ENCODE results near the gene MAT2B.

Gene MAT2B

GRCh38 chr5:163506726-163507125 lies 1.3 kb downstream of the MAT2B start:
- no peak for TF ChIP-seq CTCF (IDR thresholded peaks at IDR 0.05; ENCODE audit: control extremely low read depth, extremely low read depth, low read depth, missing control alignments)
- no peak for DNase-seq (ENCODE audit: extremely low spot score)
- ChIA-PET CTCF (interaction anchor here (1.3 to 2.6 kb wide), 3 partner anchors 10 to 45 kb away, joined by 4 to 8 read pairs (median 5); no protein-coding TSS in a partner anchor), POLR2A (no interaction called here)

- DNase-seq (ENCODE audit: extremely low spot score) = no peak
- TF ChIP-seq CTCF (IDR thresholded peaks at IDR 0.05; ENCODE audit: control extremely low read depth, extremely low read depth, low read depth, missing control alignments) = no peak
- ChIA-PET CTCF (interaction anchor here (1.8 to 2.6 kb wide), 3 partner anchors 14 to 34 kb away, joined by 5 to 8 read pairs (median 6); no protein-coding TSS in a partner anchor), POLR2A (no interaction called here)
Measured at GRCh38 chr5:163508753-163509152, 3.3 kb downstream of the MAT2B start.

GRCh38 chr5:163509291-163509951 lies 4.0 kb downstream of the MAT2B start:
- DNase-seq (ENCODE audit: extremely low spot score) = no peak
- TF ChIP-seq CTCF (IDR thresholded peaks at IDR 0.05; ENCODE audit: control extremely low read depth, extremely low read depth, low read depth, missing control alignments) = no peak
- ChIA-PET POLR2A (no interaction called here), CTCF (interaction anchor here (1.2 to 2.1 kb wide), 3 partner anchors 13 to 46 kb away, joined by 3 to 6 read pairs (median 5); no protein-coding TSS in a partner anchor)

- CTCF ChIA-PET = interaction anchor here (1.4 to 2.1 kb wide), 2 partner anchors 9 to 29 kb away, joined by 3 to 10 read pairs; no protein-coding TSS in a partner anchor
- no peak for TF ChIP-seq CTCF (IDR thresholded peaks at IDR 0.05; ENCODE audit: control extremely low read depth, extremely low read depth, low read depth, missing control alignments)
- POLR2A ChIA-PET = no interaction called here
- no peak for DNase-seq (ENCODE audit: extremely low spot score)
Measured at GRCh38 chr5:163512526-163512925, 7.1 kb downstream of the MAT2B start.

DNA sequence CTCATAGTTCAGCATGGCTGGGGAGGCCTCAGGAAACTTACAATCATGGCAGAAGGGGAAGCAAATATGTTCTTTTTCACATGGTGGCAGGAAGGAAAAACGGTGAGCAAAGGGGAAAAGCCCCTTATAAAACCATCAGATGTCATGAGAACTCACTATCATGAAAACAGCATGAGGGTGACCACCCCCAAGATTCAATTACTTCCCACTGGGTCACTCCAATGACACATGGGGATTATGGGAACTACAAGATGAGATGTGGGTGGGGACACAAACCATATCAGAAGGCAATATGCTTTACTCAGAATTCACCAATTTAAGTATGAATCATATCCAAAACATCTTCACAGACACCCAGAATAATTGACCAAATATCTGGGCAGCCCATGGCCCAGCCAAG lies 19.7 kb downstream of the MAT2B start:
- ChIA-PET POLR2A (no interaction called here), CTCF (no interaction called here)
- no peak for DNase-seq (ENCODE audit: extremely low spot score)
- TF ChIP-seq CTCF (IDR thresholded peaks at IDR 0.05; ENCODE audit: control extremely low read depth, extremely low read depth, low read depth, missing control alignments) = no peak

DNA sequence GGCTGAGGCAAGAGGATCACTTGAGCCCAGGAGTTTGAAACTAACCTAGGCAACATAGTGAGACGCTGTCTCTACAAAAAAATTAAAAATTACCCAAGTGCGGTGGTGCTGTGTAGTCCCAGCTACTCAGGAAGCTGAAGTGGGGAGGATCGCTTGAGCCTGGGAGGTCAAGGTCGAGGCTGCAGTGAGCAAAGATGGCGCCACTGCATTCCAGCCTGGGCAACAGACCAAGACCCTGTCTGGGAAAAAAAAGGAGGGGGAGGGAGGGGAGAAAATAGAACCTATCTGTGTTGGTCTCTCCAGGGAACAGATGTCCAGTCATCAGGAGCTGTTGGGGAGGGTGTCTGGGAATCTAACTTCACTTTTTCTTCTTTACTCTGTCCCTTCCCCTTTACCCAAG lies 24.3 kb downstream of the MAT2B start:
- TF ChIP-seq CTCF (IDR thresholded peaks at IDR 0.05; ENCODE audit: control extremely low read depth, extremely low read depth, low read depth, missing control alignments) = no peak
- DNase-seq (ENCODE audit: extremely low spot score) = no peak
- ChIA-PET POLR2A (no interaction called here), CTCF (interaction anchor here (1.0 kb wide), 1 partner anchor 8 kb away, joined by 3 read pairs; no protein-coding TSS in a partner anchor)

All from GM10248 (cell line).